Testis (tissue), 2 donors: ENCODE data around the gene CDK5RAP2.

Source experiments
- POLR2A ChIP-seq: fragments of 450-650 bp; IDR thresholded peaks from one replicate; pipeline ENCODE4 v1.6.1; 2017; ENCODE audit warnings: antibody characterized with exemption, mild to moderate bottlenecking, moderate library complexity
- TF ChIP-seq, protein P1 (sequence below), 3 experiments: fragments of 450-650 bp in 2 of 3; fragments of 200-600 bp in 1 of 3; sonication (generic) in 1 of 3; IDR thresholded peaks; one replicate each; pipeline ENCODE4 v1.5.1; 2016 to 2019; ENCODE audit warnings: antibody characterized with exemption in 3 of 3, mild to moderate bottlenecking in 2 of 3, moderate library complexity in 1 of 3

DNA sequence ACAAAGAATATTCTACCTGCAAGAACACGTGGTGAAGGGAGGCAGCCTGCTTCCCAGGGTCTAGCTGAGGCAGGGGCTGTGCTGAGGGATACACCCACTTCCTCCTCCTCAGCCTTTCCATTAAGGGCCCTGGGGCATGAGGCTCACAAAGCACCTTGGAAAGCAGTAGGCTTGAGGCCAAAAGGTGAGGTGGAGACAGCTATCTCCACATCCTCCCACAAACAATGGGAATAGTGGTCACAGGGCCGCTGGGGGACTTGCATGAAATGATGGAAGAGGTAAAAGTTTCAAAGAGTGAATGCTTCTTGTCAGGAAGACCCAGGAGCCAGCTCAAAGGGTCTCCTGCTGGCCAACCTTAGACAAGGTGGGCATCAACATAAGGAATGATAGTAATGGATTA is 207.9 kb downstream of the CDK5RAP2 start:
- TF ChIP-seq POLR2A: no peak
- TF ChIP-seq, protein P1, sequence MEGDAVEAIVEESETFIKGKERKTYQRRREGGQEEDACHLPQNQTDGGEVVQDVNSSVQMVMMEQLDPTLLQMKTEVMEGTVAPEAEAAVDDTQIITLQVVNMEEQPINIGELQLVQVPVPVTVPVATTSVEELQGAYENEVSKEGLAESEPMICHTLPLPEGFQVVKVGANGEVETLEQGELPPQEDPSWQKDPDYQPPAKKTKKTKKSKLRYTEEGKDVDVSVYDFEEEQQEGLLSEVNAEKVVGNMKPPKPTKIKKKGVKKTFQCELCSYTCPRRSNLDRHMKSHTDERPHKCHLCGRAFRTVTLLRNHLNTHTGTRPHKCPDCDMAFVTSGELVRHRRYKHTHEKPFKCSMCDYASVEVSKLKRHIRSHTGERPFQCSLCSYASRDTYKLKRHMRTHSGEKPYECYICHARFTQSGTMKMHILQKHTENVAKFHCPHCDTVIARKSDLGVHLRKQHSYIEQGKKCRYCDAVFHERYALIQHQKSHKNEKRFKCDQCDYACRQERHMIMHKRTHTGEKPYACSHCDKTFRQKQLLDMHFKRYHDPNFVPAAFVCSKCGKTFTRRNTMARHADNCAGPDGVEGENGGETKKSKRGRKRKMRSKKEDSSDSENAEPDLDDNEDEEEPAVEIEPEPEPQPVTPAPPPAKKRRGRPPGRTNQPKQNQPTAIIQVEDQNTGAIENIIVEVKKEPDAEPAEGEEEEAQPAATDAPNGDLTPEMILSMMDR (IDR thresholded peaks at IDR 0.05): no peak
